Lower leg skin (tissue), 3 donors: ENCODE results near the gene BCL2L11.

Experiments
- CTCF ChIP-seq, 3 donors: fragments of 450-650 bp; IDR thresholded peaks; one replicate each; pipeline ENCODE4 v1.5.1; 2016; ENCODE audit warnings: antibody characterized with exemption in 3 of 3, mild to moderate bottlenecking in 3 of 3, moderate library complexity in 2 of 3
- POLR2A ChIP-seq, 2 donors: fragments of 450-650 bp; IDR thresholded peaks; one replicate each; pipeline ENCODE4 v1.6.1; 2016 to 2017; ENCODE audit warnings: antibody characterized with exemption in 2 of 2, mild to moderate bottlenecking in 1 of 2, moderate library complexity in 1 of 2

GRCh38 chr2:111178730-111179405, 58.2 kb downstream of the BCL2L11 start:
- TF ChIP-seq CTCF (IDR thresholded peaks at IDR 0.05) (no peak), POLR2A (IDR thresholded peaks at IDR 0.05) (no peak)
